GM19099 (cell line): ENCODE data around the gene FAM161B.

Source experiments
- POLR2A ChIP-seq: IDR thresholded peaks from 3 replicates; pipeline ENCODE4 v1.6.1; 2011; ENCODE audit warnings: low read depth; ENCODE audit not compliant: insufficient read length; ENCODE audit errors: extremely low read depth

The FAM161B gene, protein sequence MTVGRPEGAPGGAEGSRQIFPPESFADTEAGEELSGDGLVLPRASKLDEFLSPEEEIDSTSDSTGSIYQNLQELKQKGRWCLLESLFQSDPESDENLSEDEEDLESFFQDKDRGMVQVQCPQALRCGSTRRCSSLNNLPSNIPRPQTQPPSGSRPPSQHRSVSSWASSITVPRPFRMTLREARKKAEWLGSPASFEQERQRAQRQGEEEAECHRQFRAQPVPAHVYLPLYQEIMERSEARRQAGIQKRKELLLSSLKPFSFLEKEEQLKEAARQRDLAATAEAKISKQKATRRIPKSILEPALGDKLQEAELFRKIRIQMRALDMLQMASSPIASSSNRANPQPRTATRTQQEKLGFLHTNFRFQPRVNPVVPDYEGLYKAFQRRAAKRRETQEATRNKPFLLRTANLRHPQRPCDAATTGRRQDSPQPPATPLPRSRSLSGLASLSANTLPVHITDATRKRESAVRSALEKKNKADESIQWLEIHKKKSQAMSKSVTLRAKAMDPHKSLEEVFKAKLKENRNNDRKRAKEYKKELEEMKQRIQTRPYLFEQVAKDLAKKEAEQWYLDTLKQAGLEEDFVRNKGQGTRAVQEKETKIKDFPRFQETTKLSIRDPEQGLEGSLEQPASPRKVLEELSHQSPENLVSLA

DNA sequence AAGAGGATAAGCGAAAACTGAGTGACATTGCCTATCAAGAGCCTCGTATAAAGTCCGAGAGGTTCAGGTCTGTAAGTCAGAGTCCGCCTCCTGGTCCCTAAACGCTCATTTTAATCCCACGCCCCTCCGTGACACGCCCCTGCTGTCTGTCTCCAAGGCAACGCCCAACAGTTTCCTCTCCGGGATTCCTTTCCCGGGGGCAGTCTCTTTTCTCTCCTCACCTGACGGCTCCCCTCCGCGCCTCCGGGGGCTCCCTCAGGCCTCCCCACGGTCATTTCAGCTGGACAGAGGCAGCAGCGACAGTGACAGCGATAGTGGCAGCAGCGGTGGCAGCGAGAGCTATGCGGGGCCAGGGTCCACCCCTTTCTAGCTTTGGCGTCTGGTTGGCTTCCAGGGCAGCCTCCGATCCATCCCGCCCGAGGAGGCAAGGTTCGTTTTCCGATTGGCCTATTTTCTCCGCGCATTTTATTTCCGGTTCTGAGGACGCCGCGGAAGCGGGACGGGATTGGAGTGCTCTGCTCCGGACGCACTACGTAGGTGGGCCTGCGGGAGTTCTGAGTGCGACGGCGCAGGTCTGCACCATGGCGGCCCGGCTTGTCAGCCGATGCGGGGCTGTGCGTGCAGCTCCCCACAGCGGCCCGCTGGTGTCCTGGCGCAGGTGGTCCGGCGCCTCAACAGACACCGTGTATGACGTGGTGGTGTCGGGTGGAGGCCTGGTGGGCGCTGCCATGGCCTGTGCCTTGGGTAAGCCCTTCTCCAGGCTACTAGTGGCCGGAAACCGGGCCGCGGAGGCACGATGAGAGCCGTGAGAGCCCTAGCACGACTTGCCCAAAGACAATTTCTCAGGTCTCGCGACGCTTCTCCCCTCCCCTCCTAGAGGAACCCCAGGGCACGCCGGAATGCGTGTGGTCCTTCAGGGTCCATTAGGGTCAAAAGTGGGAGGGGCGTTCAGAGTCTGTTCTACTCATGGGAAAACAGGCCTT is at the start of gene FAM161B, which contains the start of gene COQ6:
FAM161B (minus strand) TSS at position 343 of the 983 bp plus-strand sequence; CDS start at position 275, 68 bp downstream.
COQ6 (plus strand) TSS at position 551 of the 983 bp plus-strand sequence; CDS start at position 582, 31 bp downstream.
- TF ChIP-seq POLR2A, result peak; percentile 95

DNA sequence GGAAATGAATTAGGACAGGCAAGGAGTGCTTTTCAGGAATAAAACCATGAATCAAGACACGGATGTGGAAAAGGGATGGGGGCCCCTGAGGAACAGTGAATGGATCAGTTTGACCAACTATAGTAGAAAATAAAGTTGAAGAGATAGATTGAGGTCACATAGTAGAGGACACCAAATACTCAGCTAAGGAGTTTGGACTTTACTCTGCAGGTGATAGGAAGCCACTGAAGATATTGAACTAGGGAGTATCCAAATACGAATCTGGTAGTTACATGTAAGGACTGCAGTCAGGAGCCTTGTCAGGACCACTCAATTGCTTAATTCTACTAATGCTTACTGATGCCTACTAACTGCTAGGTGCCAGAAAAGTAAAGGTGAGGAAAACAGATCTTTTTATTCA is 48.8 kb upstream of the FAM161B start:
- TF ChIP-seq POLR2A, result no peak

DNA sequence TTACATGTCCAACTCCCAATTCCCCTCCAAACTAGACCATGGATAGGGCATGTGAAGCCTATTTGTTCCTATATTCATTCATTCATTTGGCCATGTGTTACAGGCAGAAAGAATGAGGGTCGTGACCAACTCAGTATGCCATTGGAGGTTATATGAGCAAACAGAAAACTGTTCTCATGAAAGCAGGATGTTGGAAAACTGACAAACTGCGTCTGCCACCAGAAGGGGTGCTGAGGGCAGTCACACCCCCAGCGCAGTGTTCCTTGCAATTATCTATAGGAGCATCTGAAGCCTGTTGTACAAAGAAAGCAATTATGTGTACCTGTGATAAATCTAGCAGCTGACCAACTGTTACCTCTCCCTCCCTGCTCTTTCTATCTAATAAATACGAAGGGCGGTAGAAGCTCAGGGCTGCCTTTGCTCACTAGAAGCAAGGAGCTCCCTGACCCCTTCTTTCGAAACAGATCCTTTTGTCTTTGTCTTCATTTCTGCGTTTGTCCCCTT is 48.1 kb upstream of the FAM161B start:
- no peak for TF ChIP-seq POLR2A

DNA sequence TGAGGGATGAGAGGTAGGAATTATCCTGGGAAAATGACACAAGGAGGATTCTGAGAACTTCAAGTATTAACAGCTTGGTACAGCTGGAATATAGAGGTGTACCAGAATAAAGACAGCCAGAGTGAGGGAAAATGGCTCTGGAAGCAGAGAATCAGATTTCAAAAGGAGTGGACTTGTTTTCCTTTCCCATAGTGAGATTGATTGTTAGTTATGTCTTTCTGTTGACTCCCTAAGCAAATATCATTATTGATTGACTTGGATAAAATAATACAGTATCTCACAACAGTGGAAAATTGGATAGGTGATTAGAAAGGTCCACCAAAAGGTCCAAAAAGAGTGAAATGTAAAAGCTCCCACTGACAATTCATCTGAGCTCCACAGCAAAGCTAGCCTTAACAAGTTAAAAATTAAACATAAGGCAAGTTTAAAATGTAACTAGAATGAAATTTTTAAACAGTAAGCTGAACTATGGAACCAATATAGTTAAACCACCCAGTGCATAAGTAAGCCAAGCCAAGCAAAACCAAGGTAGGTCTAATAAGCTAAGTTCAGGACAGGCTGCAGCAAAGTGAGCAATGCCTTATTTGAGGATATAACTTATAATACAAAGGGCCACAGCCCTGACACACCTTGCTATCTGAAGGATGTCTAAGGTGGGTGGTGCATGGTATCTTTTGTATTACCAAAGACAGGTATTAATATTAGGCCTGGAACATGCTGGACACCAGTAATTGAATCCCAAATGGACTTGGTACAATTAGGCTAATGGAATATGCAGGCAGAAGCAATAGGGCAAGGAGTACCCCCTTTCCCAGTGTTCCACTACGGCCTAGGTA is 47.4 kb upstream of the FAM161B start:
- TF ChIP-seq POLR2A, result no peak

DNA sequence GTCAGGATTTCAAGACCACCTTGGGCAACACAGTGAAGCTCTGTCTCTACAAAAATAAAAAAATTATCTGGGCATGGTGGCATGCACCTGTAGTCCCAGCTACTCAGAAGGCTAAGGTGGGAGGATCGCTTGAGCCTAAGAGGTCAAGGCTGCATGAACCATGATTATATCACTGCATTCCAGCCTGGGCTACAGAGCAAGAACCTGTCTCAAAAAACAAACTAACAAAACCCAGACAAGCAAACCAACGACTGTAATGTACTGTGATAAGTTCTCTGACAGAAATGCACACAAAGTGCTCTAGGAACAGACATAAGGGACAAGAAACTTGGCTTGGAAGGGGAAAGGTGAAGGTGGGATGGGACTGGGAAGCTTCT is 46.8 kb upstream of the FAM161B start:
- TF ChIP-seq POLR2A, result no peak

DNA sequence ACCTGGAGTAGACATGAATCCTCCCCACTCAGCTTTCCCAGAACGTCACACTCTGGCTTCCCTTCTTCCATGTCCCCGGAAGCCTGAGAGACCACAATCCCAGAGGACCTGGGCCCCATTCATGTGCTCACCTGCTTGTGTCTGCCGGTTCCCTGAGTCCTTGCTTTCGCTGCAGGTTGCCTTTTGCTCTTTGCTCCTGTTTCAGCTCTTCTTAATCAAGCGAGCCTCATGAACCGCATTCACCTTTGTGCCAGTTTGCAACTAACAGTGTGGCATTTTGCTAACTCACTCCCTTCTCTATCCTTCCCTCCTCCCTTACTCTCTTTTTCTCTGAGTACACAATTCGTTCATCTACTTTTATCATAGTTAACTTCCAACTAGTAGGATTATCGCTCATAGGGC is 46.1 kb upstream of the FAM161B start:
- no peak for TF ChIP-seq POLR2A

DNA sequence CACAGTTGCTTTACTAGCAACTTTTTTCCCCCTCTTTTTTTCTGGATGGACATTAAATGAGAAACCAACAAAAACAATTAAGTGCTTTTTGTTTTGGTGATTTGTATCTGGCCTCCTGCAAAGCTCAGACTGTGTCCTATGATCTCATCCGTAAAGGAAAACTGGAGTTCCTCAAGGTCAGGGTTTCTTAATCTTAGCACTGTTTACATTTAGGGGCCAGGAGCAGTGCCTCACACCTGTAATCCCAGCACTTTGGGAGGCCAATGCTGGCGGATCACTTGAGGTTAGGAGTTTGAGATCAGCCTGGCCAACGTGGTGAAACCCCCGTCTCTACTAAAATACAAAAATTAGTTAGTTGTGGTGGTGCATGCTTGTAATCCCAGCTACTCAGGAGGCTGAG is 41.2 kb upstream of the FAM161B start:
- TF ChIP-seq POLR2A, result no peak

DNA sequence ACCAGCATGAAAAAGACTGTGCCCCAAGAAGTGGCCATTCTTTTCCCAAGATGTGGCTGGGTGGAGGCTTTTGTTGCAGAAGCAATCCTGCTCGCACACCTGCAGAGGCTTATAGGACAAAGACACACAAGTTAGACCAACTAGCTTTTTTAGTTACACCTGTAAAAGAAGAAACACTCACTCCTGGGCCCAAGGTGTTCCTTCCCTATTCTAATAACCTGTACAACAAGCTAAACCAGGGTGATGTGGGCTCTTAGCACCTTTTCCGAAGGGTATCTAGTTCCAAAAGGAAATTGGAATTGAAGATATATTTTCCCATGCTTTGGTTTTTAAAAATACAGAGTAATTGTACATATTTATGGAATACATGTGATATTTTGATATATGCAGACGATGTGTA is 38.2 kb upstream of the FAM161B start:
- no peak for TF ChIP-seq POLR2A

DNA sequence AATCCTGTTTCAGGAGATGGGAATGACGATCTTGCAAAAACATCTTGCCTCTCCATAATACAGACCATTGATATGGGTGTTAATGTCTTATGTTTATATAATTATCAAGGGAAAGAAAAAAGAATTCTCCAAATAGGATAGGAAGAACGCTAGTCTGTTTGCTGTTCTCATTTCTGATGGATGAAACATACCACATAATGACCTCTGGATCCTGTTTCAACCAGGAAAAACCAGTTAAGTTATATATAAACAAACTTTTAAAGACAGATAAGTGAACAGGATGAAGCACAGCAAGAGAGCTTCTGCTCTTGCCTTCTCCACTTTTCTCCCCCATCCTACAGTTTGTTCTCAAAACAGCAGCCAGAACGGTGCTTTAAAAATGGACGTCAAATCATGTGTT is 28.0 kb upstream of the FAM161B start:
- TF ChIP-seq POLR2A, result no peak

DNA sequence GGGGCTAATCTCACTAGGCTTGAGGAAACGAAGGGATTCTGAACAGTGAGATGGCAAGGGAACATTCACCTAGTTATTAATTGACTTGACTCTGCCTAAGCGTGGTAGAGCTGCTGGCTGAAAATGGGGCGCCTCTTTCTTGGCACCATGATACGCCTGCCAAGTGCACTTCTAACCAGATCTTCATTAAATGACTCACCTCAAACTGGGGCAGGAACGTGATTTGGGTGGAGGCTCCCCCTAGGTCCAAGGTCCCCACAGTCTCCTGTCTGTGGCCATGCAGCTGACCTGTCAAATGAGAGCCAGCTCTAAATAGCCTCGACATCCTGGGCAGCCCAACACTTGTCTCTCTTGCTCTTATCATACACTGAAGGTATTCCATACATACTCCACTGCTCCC is 26.2 kb upstream of the FAM161B start:
- TF ChIP-seq POLR2A, result no peak

DNA sequence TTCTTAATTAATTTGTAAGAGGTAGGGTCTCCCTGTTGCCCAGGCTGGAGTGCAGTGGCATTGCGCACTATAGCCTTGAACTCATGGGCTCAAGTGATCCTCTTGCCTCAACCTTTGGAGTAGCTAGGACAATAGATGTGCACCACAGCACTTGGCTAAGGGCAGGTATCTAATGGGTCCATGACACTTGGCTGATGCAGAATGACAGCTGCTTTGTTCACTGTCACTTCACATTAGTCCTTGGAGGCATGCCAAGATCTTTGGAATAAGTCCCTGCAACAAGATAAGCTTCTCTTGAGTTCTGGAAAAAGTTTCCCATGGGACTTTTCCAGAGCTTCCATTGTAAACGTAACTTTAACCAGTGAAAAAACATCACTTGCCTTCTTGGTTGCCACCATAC is 23.6 kb upstream of the FAM161B start:
- TF ChIP-seq POLR2A, result no peak

DNA sequence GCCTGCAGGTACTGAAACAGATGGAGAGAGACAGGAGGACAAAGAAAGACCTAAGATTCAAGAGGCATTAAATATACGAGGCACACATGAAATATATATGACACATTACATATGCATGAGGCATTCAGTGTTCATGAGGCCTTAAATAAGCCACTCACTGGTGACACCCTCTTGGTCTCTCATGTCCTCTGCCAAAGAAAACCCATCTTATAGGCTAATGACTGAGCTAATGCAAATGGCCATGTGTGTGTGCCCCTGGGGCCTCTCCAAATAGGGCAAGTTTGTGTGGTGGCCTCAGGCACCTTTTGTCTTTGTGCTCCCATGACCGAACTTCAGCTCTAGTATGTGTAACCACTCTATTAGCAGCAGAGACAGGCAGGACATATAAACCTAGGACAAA is 19.0 kb upstream of the FAM161B start:
- no peak for TF ChIP-seq POLR2A

DNA sequence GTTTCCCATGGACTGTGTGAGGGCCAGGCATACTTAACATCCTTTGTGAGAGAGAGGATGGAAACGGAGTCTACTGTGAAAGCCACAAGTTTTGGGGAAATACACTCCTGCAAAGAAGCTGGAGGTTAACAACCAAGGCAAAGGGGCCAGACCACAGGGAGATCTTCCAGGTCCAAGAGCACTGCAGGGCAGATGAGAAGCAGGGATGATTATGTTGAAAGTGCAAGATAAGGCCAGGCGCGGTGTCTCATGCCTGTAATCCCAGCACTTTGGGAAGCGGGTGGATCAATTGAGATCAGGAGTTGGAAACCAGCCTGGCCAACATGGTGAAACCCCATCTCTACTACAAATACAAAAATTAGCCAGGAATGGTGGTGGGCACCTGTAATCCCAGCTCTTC is 15.3 kb upstream of the FAM161B start:
- TF ChIP-seq POLR2A, result no peak

DNA sequence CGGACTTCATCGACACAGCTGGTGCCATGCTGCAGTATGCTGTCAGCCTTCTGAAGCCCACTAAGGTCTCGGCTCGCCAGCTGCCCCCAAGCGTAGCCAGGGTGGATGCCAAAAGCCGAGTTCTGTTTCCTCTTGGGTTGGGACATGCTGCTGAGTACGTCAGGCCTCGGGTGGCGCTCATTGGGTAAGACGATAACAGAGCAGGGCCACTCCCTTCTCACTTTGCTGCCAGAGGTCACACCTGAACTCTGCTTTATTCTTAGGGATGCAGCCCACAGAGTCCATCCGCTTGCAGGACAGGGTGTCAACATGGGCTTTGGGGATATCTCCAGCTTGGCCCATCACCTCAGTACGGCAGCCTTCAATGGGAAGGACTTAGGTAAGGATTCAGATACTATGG is 11.3 kb upstream of the FAM161B start:
- no peak for TF ChIP-seq POLR2A
